Measurements from ENCODE around the gene RARRES1.
A peak's percentile ranks its signal among the peaks of the same experiment; 100 is the strongest.

RARRES1 gene, protein sequence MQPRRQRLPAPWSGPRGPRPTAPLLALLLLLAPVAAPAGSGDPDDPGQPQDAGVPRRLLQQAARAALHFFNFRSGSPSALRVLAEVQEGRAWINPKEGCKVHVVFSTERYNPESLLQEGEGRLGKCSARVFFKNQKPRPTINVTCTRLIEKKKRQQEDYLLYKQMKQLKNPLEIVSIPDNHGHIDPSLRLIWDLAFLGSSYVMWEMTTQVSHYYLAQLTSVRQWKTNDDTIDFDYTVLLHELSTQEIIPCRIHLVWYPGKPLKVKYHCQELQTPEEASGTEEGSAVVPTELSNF

GRCh38 chr3:158731938-158732855 lies at the start of gene RARRES1:
Gene RARRES1 (minus strand): TSS chr3:158732457. CDS start chr3:158732415, 42 bp downstream.
- DNase-seq, result peak; percentile 83

- DNase-seq, result no peak
Observed at GRCh38 chr3:158781849-158782248, 49.6 kb upstream of the RARRES1 start.

DNA sequence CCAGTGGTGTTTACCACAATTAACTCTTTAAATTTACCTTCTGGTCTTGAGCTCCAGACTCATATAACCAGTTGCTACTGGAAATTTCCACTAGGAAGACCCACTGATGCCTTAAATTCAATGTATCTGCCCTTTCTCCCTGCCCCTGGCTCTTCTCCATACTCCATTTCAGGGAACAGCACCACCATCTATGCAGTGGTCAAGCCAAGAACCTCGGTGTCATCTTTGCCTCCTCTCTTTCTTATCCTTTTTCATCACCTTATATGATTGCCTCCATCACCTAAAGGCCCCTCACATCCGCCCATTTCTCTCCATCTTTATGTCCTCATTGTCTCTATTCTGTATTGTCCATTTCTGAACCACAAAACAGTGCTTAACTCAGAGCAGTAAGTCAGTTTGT lies 48.9 kb upstream of the RARRES1 start:
- DNase-seq, result no peak

DNA sequence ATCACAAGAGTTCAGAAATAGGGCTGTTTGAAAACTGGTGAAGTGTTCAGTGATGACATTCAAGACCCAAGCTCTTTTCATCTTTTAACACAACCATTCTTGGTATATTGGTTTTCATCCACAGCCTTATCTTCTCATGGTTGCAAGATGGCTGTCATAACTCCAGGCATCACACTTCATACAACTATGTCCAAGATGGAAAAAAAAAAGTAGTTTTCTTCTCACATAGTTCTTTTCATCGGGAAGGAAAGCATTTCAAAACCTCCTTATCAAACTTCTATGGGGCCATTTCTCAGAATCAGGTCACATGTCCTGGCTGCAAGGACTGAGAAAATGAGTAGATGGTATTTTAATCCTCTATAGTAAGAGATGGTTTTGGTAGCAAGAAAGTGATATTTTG lies 48.5 kb upstream of the RARRES1 start:
- DNase-seq, result no peak

- DNase-seq, result no peak
Observed at GRCh38 chr3:158777161-158777873, 45.1 kb upstream of the RARRES1 start.

- DNase-seq, result no peak
Observed at GRCh38 chr3:158776531-158776930, 44.3 kb upstream of the RARRES1 start.

DNA sequence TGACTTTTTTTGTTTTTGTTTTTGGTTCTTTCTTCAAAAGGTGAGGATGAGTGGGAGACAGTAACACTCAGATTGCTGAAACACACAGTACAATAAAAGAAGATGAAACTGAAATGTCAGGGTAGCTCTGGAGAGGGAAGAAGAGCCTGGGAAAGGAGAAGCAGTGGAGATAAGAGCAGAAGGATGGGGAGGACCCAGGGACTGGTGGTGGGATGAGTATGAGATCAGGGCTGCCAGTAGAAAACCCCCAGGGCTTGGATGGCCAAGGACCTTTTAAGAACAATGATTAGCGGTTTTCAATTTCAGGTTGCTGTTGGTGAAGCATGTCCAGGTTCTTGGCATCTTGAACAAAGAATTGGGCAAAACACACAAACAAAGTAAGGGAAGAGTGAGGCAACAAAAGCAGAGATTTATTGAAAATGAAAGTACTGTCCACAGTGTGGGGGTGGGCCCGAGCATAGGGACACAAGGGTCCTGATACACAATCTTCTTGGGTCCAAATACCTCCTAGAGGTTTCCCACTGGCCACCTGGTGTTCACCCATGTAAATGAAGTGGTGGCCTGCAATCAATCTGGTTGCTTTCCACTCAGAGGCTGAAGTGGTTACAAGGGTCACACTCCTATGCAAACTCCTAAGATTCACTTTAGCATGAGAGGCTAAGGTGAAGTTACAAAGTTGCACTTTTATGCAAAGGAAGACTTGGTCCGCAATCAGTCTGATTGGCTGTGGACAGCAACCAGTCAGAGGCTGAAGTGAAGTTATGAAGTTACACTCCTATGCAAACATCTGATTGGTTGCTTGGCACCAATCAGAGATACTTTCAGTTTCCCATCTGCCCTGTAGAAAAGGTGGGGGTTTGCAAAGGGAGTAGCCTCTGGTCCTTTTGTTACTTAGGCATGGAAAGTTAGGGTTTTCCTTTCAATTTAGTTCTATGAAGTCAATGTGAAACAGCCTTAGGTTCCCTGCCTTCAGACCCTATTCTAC lies 43.5 kb upstream of the RARRES1 start:
- DNase-seq, result no peak

- no peak for DNase-seq
Observed at GRCh38 chr3:158774965-158775364, 42.7 kb upstream of the RARRES1 start.

GRCh38 chr3:158773845-158774830 lies 41.9 kb upstream of the RARRES1 start:
- no peak for DNase-seq

- no peak for DNase-seq
Observed at GRCh38 chr3:158773166-158773565, 40.9 kb upstream of the RARRES1 start.

- DNase-seq, result no peak
Observed at GRCh38 chr3:158771982-158772381, 39.7 kb upstream of the RARRES1 start.

GRCh38 chr3:158771577-158771976 lies 39.3 kb upstream of the RARRES1 start:
- no peak for DNase-seq

GRCh38 chr3:158770741-158771350 lies 38.6 kb upstream of the RARRES1 start:
- DNase-seq, result no peak

- no peak for DNase-seq
Observed at GRCh38 chr3:158769952-158770740, 37.9 kb upstream of the RARRES1 start.

- DNase-seq, result no peak
Observed at GRCh38 chr3:158769549-158769948, 37.3 kb upstream of the RARRES1 start.

GRCh38 chr3:158768881-158769543 lies 36.8 kb upstream of the RARRES1 start:
- DNase-seq, result no peak

DNA sequence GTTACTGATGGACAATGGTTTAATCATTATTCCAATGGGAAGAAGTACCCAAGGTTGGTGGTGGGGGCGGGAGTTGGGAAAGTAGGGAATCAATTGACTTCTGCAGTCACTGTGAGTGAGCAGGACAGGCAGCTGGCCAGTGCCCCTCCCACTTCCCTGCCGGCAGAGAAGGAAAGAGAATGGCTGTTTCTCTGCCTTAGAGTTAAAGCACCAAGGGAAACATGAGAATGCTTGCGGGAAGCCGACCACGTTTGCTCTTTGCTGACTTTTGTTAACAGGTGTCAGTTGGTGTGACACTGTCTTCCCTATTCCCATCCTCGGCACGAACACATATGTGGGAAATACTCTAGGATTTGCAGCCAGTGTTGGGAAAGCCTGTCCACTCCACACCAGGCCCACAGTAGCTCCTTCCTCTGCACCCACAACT lies 36.1 kb upstream of the RARRES1 start:
- no peak for DNase-seq

- DNase-seq, result no peak
Observed at GRCh38 chr3:158766364-158766763, 34.1 kb upstream of the RARRES1 start.

All from retina (tissue), 1 donor.